NCI-H460 (cell line): ENCODE data around the gene PCDH1. TPM values are rescaled to one million over a fixed set of nuclear protein-coding genes. Genes with fewer than 3 reads are reported as not detected.

Experiments used
- DNase-seq: peaks from one replicate; pipeline ENCODE4 v3.0.0-alpha.2; 2016; ENCODE audit warnings: low read depth; ENCODE audit errors: extremely low read depth
- total RNA-seq: library from RNA; depleted of rRNA; stranded (reverse); fragments of >200 nt; shearing (Covaris generic); gene quantifications from 2 replicates; pipeline ENCODE4 v1.2.3, GENCODE V29; 2014

Gene PCDH1
- total RNA-seq, 1 experiment from 2014 or later = 3.3 TPM

GRCh38 chr5:141875022-141875740 is 3.0 kb downstream of the PCDH1 start:
- DNase-seq = no peak

- no peak for DNase-seq
Measured at GRCh38 chr5:141874262-141874964, 3.8 kb downstream of the PCDH1 start.

- DNase-seq = no peak
Measured at GRCh38 chr5:141873933-141874261, 4.3 kb downstream of the PCDH1 start.

- DNase-seq = no peak
Measured at GRCh38 chr5:141872496-141873356, 5.5 kb downstream of the PCDH1 start.

- no peak for DNase-seq
Measured at GRCh38 chr5:141871870-141872269, 6.3 kb downstream of the PCDH1 start.

- DNase-seq = no peak
Measured at GRCh38 chr5:141870871-141871270, 7.3 kb downstream of the PCDH1 start.

GRCh38 chr5:141870228-141870627 is 8.0 kb downstream of the PCDH1 start:
- DNase-seq = no peak

- no peak for DNase-seq
Measured at GRCh38 chr5:141869514-141869913, 8.7 kb downstream of the PCDH1 start.

GRCh38 chr5:141869040-141869439 is 9.2 kb downstream of the PCDH1 start:
- no peak for DNase-seq

GRCh38 chr5:141868541-141868940 is 9.7 kb downstream of the PCDH1 start:
- no peak for DNase-seq

- no peak for DNase-seq
Measured at GRCh38 chr5:141867651-141868050, 10.6 kb downstream of the PCDH1 start.

- no peak for DNase-seq
Measured at GRCh38 chr5:141867139-141867538, 11.1 kb downstream of the PCDH1 start.

GRCh38 chr5:141866096-141866495 is 12.1 kb downstream of the PCDH1 start:
- no peak for DNase-seq

- no peak for DNase-seq
Measured at GRCh38 chr5:141865406-141865805, 12.8 kb downstream of the PCDH1 start.

GRCh38 chr5:141864371-141865370 is 13.5 kb downstream of the PCDH1 start:
- no peak for DNase-seq

GRCh38 chr5:141863569-141864178 is 14.5 kb downstream of the PCDH1 start:
- no peak for DNase-seq

- no peak for DNase-seq
Measured at GRCh38 chr5:141862936-141863543, 15.2 kb downstream of the PCDH1 start.

- no peak for DNase-seq
Measured at GRCh38 chr5:141861194-141861593, 17.0 kb downstream of the PCDH1 start.

GRCh38 chr5:141858079-141858765 is 20.0 kb downstream of the PCDH1 start:
- no peak for DNase-seq
